GM21360 (cell line): ENCODE results near the gene RPL18A.
"Not testable (repeated sequence)": the region's sequence is repeated elsewhere in the genome, so short reads cannot be mapped to it uniquely, and the experiment has no call there.

Experiments
- ATAC-seq: cut with Tn5 transposase; IDR thresholded peaks from one replicate; pipeline ENCODE4 v1.9.1; 2021; ENCODE audit warnings: mild to moderate bottlenecking, moderate library complexity; ENCODE audit not compliant: unreplicated experiment

RPL18A gene

DNA sequence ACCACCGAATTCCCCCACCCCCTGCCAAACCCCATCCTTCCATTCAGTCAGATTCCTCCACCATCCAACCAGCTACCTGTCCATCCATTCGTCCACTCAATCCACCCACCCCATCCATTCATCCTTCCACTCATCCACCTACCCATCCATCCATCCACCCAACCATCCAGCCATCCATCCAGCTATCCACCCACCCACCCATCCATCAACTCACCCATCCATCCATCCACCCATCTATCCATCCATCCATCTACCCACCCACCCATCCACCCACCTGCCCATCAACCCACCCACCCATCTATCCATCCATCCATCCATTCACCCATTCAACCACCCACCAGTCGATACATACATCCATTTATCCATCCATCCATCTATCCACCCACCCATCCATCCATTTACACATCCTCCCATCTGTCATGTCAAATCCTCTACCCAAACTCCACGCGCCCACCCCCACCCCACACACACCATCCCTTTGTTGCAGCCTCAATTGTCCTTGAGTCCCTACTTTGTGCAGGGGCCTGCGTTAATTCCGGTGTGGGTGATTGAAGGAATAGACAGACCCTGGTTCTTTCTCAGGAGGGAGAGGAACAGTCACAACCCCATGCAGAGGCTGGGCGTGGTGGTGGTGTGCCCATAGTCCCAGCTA is 6.7 kb downstream of the RPL18A start:
- ATAC-seq = no peak

DNA sequence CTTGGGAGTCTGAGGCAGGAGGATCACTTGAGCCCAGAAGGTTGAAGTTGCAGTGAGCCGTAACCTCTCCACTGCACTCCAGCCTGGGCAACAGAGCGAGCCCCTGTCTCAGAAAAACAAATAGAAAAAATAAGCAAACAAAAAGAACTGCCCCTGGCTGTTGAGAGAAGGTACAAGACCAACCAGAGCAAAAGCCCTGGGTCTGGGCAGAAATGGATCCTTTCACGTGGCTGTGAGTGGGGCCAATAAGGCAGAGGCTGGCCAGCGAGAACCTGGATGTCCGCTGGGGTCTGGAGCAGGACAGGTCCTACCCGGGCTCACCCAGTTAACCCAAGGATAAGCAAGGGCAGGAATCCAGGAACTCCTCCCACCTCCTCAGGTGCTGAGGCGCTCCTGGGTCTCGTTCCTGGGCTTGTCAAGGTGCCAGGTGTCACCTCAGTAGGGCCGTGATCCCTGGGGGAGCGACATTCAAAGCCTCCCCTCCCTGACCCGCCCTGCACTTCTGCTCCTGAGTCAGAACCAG is 7.3 kb downstream of the RPL18A start:
- ATAC-seq = no peak

DNA sequence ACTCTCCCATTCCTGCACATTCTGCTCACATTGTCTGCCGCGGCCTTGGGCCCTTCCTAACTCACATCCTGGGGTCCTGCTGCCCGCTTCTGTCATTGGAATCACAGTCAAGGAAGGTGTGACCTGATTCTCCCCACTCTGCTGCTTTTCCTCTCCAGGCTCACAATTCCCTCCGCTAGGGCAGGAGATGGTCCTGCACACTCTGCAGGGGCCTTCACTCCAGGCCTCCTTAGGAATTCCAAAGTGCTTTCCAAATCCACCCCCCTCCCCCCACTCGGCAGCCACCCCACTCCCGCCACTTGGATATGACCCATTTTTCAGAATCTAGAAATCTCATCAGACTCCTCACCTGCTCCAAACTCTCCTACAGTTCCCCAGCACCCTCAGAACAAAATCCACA is 9.0 kb downstream of the RPL18A start:
- ATAC-seq = no peak

DNA sequence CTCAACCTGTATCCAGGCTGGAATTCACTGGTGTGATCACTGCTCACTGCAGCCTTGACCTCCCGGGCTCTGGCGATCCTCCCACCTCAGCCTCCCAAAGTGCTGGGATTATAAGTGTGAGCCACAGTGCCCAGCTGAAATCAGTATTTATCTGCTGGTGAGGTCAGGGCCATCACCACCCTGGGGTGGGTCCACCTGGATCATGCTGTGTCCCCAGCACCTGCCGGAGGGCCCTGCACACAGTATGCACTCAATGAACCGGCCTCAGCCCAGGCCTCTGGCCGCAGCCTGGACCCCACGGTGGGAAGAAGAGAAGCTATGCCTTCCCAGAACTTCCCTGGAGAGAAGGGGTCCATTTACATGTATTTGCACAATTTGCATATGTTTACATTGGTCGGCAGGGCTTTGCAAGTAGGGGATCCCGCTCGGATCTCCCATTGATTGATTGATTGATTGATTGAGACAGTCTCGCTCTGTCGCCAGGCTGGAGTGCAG is 9.5 kb downstream of the RPL18A start:
- no peak for ATAC-seq

DNA sequence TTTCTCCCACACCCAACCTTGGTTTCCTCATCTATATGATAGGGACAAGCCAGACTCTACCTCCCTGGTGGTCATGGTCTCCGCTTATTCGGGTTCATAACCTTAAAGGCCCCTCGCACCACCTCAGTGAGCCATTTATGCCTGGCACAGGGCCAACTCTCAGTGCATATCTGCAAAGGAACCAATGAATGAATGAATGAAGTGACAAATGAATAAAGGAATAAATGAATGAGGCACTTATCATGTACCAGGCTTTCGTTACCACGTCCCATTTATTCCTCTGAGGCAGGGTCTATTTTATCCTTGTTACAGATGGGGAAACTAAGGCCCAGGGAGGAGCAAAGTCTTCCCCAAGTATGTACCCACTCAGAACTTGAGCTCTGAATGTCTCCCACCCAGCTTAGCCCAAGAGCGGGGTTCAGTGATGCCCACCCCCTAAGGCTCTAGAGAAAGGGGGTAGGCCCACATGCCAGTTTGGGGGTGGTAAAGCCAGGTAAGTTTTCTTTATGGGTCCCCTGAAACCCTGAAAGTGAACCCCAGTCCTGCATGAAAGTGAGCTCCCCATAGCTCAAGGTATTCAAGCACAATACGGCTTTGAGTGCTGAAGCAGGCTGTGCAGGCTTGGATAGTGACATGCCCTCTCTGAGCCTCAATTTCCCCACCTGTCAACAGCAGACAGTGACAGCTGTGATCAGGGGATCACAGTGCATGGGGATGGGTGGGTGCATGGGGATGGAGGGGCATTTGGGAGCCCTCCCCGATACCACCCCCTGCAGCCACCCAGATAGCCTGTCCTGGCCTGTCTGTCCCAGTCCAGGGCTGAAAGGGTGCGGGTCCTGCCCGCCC is 11.5 kb downstream of the RPL18A start:
- no peak for ATAC-seq

DNA sequence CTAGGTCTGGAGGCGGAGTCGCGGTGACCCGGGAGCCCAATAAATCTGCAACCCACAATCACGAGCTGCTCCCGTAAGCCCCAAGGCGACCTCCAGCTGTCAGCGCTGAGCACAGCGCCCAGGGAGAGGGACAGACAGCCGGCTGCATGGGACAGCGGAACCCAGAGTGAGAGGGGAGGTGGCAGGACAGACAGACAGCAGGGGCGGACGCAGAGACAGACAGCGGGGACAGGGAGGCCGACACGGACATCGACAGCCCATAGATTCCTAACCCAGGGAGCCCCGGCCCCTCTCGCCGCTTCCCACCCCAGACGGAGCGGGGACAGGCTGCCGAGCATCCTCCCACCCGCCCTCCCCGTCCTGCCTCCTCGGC is 12.2 kb downstream of the RPL18A start, which contains the start of gene SLC5A5:
SLC5A5 (plus strand) TSS at position 68 of the 373 bp plus-strand sequence. CDS start 375 bp downstream, outside the sequence.
- ATAC-seq = no peak

DNA sequence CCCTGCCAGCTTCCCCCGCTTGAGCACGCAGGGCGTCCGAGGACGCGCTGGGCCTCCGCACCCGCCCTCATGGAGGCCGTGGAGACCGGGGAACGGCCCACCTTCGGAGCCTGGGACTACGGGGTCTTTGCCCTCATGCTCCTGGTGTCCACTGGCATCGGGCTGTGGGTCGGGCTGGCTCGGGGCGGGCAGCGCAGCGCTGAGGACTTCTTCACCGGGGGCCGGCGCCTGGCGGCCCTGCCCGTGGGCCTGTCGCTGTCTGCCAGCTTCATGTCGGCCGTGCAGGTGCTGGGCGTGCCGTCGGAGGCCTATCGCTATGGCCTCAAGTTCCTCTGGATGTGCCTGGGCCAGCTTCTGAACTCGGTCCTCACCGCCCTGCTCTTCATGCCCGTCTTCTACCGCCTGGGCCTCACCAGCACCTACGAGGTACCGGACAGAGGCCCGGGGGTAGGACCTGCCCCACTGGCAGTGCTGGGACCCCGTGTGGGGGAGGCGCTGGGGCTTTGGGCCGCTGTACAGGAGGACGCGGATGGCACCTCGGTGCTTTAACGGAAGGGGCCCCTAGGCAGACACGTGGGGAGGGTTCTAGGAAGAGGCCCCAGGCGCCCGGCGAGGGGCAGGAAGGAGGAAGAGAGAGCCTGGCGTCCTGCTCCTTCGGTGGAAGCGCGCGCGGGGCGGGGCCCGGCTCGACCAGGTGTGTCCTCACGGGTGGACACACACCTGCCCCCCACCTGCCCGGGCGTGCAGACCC is 12.7 kb downstream of the RPL18A start:
- no peak for ATAC-seq

DNA sequence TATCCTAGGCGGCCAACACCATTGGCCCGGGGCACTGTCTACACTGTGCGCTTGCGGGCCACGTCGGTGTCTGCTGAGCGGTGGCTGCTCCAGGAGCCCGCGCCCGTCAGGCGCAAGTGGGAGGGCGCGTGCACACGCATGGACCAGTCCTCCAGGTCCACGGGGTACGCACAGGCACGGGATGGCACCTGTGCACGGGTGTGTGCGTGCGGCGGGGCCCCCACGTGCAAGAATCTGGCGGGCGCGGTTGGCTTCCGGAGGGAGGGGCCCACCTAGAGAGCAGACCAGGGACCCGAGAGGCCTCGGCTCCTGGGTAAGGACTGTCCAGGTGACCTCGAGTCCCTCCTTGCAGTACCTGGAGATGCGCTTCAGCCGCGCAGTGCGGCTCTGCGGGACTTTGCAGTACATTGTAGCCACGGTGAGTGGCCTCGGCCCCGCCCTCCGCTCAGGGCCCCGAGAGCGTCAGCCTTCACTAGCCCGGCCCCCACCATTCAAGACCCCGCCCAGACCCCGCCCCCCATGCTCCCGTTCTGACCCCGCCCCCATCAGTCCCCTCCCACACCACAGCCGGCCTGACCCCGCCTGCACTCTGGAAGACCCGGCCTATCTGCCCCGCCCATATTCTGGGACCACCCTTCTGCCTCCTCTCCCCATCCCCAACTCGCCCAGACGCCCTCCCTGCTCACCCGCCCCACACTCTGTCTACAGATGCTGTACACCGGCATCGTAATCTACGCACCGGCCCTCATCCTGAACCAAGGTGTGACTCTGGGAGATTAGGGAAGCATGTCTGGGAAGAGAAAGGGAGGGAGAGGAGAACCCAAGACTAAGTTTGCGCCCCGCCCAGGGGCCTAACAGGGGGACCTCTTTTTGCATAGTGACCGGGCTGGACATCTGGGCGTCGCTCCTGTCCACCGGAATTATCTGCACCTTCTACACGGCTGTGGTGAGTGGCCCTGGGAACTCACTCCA is 14.4 kb downstream of the RPL18A start:
- ATAC-seq = no peak

DNA sequence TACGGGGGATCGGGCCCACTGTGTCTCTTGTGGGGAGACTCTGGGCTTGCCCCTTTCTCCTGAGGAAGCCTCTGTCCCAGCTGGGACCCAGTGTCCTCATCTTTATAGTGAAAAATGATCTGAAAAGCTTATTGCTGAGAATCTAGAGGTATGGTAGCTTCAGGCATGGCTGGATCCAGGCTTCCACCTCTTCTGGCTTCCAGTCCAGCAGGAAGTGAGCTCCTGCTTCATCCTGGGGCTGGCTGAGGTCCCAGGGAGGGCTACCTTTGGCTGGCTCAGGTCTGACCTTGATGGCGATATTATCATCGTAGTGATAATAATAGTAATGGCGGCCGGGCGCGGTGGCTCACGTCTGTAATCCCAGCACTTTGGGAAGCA is 15.0 kb downstream of the RPL18A start:
- no peak for ATAC-seq

DNA sequence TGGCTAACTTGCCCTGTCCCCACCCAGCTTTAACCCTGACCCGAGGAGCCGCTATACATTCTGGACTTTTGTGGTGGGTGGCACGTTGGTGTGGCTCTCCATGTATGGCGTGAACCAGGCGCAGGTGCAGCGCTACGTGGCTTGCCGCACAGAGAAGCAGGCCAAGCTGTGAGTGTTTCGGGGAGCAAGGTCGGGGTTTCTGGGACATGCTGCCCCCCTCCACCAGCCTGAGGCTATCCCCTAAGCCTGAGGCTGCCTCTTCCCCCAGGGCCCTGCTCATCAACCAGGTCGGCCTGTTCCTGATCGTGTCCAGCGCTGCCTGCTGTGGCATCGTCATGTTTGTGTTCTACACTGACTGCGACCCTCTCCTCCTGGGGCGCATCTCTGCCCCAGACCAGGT is 18.0 kb downstream of the RPL18A start:
- no peak for ATAC-seq

DNA sequence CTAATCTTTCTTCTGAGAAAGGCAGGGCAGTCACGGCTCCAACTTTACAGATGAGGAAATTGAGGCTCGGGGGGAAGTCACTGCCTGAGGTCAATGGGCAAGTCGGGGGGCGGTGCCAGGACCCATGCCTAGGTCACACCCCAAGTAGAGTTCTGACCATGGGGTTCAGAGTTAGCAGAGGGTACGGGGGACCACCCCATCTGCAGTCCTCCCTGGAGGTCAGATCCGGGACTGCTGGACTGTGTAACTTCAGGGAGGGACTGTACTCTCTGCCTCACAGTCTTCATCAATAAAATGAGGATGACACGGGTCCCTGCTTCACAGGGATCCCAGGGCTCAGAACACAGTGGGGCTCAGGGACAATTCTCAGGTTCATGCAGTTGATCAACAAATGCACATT is 19.8 kb downstream of the RPL18A start:
- ATAC-seq = no peak

DNA sequence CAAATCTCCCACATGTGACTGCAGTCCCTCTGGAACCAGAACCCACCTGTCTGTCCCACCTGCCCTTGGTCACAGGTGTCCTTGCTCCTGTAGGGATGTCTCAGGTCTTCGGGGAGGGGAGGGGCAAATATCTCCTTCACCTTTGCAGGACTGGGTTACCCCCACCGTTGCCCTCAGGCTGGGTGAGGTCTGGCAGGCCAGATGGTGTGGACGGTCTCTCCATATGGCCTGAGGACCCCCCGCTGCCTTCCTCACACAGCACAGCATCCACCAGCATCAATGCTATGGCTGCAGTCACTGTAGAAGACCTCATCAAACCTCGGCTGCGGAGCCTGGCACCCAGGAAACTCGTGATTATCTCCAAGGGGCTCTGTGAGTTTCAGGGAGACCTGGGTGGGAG is 22.0 kb downstream of the RPL18A start:
- no peak for ATAC-seq

DNA sequence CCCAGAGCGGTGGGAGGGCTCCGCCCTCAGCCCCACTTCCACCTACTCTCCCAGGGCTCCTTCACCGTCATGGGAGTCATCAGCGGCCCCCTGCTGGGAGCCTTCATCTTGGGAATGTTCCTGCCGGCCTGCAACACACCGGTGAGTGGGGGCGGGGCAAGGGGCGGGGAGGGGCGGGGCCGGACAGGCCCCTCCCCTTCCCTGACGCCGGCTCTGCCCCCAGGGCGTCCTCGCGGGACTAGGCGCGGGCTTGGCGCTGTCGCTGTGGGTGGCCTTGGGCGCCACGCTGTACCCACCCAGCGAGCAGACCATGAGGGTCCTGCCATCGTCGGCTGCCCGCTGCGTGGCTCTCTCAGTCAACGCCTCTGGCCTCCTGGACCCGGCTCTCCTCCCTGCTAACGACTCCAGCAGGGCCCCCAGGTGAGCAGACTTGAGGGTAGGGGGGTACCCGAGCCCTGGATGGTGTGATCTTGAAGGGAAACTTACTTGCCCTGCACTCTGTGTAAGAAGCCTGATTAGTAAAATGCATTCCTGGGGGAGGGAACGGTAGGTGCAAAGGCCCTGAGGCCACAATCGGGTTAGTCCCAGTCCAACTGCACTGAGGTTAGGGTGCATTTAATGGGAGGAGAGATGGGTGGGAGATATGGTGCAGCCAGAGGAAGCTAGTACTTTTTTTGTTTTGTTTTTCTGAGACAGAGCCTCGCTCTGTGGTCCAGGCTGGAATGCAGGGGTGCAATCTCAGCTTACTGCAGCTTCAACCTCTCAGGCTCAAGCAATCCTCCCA is 24.1 kb downstream of the RPL18A start:
- no peak for ATAC-seq

DNA sequence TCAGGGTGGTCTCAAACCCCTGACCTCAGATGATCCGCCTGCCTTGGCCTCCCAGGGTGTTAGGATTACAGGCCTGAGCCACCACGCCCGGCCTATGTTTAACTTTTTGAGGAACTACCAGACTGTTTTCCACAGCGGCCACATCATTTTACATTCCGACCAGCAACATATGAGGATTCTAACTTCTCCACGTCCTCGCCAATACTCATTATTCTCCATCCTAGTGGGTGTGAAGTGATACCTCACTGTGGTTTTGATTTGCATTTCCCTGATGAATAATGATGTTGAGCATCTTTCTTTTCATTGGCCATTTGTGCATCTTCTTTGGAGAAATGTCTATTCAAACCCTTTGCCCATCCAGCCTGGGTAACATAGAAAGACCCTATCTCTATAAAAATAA is 26.8 kb downstream of the RPL18A start:
- no peak for ATAC-seq

DNA sequence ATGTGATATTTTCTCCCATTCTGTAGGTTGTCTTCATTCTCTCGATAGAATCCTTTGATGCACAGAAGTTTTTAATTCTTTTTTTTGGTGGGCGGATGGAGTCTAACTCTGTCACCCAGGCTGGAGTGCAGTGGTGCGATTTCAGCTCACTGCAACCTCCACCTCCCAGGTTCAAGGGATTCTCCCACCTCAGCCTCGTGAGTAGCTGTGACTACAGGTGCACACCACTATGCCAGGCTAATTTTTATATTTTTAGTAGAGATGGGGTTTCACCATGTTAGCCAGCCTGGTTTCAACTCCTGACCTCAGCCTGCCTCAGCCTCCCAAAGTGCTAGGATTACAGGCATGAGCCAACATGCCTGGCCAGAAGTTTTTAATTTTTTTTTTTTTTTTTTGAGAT is 27.5 kb downstream of the RPL18A start:
- ATAC-seq = not testable (repeated sequence)

DNA sequence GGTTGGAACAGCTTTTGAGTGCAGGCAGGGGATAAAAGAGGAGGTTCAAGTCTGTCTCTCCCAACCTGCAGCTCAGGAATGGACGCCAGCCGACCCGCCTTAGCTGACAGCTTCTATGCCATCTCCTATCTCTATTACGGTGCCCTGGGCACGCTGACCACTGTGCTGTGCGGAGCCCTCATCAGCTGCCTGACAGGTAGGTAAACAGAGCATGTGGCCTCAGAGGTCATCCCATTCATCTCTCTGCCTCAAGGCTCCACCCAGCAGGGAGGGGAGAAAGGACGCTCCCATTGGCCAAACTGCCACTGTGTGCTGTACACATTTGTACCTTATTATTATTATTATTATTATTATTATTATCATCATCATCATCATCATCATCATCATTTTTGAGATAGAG is 28.6 kb downstream of the RPL18A start:
- ATAC-seq = no peak

DNA sequence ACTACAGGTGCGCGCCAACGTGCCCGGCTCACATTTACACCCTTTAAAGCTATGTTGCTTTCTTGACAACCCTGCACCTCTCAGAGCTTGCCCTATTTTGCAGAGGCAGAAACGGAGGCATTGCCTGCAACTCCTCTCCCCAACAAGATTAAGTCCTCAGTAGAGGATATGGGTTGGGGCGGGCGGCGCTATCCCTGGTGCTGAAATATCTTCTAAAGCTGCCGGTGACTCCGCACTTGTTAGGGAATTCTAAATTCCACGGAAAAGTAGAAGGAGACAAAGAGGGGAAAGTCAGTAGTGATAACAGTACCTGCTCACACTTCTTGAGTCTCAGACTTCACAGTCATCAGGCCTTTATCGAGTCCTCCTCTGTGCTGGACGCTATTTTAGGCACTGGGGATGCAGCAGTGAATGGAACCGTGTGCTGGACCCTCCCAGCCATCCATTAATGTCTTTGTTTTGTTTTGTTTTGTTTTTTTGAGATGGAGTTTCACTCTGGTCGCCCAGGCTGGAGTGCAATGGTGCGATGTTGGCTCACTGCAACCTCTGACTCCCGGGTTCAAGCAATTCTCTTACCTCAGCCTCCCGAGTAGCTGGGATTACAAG is 30.0 kb downstream of the RPL18A start:
- ATAC-seq = no peak

DNA sequence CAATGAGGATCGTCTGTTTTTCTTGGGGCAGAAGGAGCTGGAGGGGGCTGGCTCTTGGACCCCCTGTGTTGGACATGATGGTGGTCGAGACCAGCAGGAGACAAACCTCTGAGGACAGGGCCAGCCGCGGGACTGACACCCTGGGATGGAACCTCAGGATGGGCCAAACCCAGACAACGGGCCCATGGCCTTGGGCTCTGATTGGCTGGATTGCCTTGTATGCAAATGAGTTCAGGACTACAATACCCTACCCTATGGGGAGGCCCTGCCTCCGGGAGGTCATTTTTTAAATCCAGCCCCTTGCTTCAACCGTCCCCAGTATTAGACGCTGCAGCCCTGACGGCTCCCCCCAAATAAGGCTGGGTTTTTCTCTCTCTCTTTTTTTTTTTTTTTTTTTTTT is 34.1 kb downstream of the RPL18A start:
- ATAC-seq = no peak

DNA sequence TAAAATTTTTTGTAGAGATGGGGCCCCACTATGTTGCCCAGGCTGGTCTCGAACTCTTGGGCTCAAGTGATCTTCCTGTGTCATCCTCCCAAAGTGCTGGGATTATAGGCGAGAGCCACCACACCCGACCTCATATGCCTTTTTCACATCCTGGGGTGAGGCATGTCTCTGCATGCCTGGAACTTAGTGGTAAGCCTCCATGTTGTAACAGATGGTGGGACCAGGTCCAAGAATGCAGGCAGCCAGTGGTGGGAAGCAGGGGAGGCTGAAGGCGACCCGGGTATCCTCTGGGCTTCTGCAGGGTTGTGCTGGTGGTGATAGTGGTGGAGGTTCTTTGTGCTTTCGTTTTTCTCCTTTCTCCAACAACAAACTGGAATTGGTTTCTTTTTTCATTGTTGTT is 43.0 kb downstream of the RPL18A start:
- no peak for ATAC-seq
